Lung (tissue), 12 donors: ENCODE data around the gene GRIN3B. TPM values are rescaled to one million over a fixed set of nuclear protein-coding genes. Genes with fewer than 3 reads are reported as not detected.

ENCODE experiments used
- ATAC-seq: fragments of 200-7000 bp; cut with Tn5 transposase; one replicate; pipeline ENCODE4 v1.9.1; 2020; ENCODE audit warnings: moderate number of reproducible peaks; ENCODE audit not compliant: insufficient read depth, low FRiP score
- DNase-seq, 3 donors: peaks; one replicate each; pipeline ENCODE4 v3.0.0-alpha.2; 2013 to 2017
- H3K27ac ChIP-seq, 2 donors: one replicate each; pipeline ENCODE4 v1.5.1; 2013; ENCODE audit warnings: mild to moderate bottlenecking in 2 of 2, moderate library complexity in 2 of 2, control low read depth in 1 of 2, inconsistent platforms in 1 of 2, low read depth in 1 of 2, low read length in 1 of 2
- H3K27me3 ChIP-seq, 3 donors: one replicate each; pipeline ENCODE4 v1.5.1; 2013; ENCODE audit warnings: low read length in 2 of 3; ENCODE audit not compliant: control insufficient read depth in 3 of 3, insufficient read depth in 3 of 3
- H3K36me3 ChIP-seq, 4 donors: one replicate each; pipeline ENCODE4 v1.5.1; 2013; ENCODE audit warnings: low read length in 4 of 4, mild to moderate bottlenecking in 1 of 4, moderate library complexity in 1 of 4; ENCODE audit not compliant: control insufficient read depth in 4 of 4, insufficient read depth in 4 of 4
- H3K4me1 ChIP-seq, 5 donors: one replicate each; pipeline ENCODE4 v1.5.1; 2013; ENCODE audit warnings: low read length in 5 of 5, mild to moderate bottlenecking in 2 of 5, moderate library complexity in 1 of 5; ENCODE audit not compliant: control insufficient read depth in 5 of 5, insufficient read depth in 5 of 5
- H3K4me3 ChIP-seq: one replicate; pipeline ENCODE4 v1.5.1; 2013; ENCODE audit warnings: mild to moderate bottlenecking, control low read depth, moderate library complexity
- H3K9ac ChIP-seq, 2 donors: one replicate each; pipeline ENCODE4 v1.5.1; 2013; ENCODE audit warnings: low read length in 2 of 2, control low read depth in 1 of 2; ENCODE audit not compliant: insufficient read depth in 1 of 2
- H3K9me3 ChIP-seq, 4 donors: one replicate each; pipeline ENCODE4 v1.5.1; 2013; ENCODE audit warnings: low read length in 3 of 4, mild to moderate bottlenecking in 1 of 4, moderate library complexity in 1 of 4; ENCODE audit not compliant: control insufficient read depth in 4 of 4, insufficient read depth in 3 of 4
- WGBS, 2 donors: extraction: QIAGEN DNeasy Blood & Tissue Kit; methylation state at CpG; one replicate each; pipeline ENCODE4 v1.1.7; 2013; 5-methylcytosine and 5-hydroxymethylcytosine counted together
- polyA plus RNA-seq, 2 donors: library from polyadenylated mRNA; stranded (reverse); fragments of 200-250 nt; gene quantifications; one replicate each; pipeline ENCODE4 v1.2.1, GENCODE V29; 2013
- total RNA-seq, 2 donors: library from RNA; depleted of rRNA in 1 of 2; stranded (reverse); fragments of >200 nt in 1 of 2; gene quantifications; one replicate each; pipeline ENCODE4 v1.2.1, GENCODE V29; 2014 to 2021
- TF ChIP-seq, protein P1 (sequence below): IDR thresholded peaks from 2 replicates; pipeline ENCODE4 v1.5.1; 2012; ENCODE audit warnings: mild to moderate bottlenecking; ENCODE audit errors: control extremely low read depth, extremely low read depth
- donor health status: control.
- donor health status: control.
- donor health status: Bipolar disorder and iron deficiency.
- donor health status: healthy.
- donor health status: DM: yes; HTN: yes; CAD: no.

Gene GRIN3B
- total and polyA plus RNA-seq, 4 donors = 1.3 to 11.6 (median 2.4) TPM

DNA sequence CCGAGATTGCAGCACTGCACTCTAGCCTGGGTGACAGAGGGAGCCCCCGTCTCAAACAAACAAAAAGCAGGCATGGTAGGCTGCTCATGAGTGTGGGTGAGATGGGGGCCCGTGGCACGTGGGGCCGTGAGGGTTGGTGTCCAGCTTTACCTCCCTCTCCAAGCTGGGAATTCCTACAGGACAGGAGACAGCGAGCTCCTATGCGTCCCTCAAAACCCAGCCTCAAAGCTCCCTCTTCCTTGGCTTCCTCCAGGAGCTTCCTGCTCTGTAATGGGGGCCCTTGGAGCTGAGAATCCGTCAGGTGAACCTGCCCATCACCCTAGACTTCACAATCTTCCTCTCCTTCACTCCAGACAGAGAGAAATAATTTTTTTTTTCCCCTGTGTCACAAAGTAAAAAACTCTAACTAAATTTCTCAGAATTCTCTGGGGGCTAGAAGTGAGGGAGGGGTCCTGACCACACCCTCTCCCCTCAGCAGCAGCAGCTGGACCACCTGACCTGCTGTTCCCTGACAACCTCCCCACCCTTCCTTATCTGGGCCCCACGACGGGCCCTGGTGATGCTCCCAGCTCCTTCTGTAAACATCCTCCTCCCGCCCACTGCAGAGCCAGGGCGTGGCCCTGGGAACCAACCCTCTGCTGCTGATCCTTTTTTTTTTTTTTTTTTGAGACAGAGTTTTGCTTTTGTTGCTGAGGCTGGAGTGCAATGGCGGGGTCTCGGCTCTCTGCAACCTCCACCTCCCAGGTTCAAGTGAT is 38.2 kb upstream of the GRIN3B start:
- Histone ChIP-seq H3K36me3 (peaks cover 9 to 24% (median 19%) of the 10 kb centered on the region in 4 donors), H3K9me3 (peaks cover 0 to 2% (median under 1%) of the 10 kb centered on the region in 4 donors), H3K27ac (no peak overlapping the region), H3K4me1 (peaks cover 0 to 20% (median 6%) of the 10 kb centered on the region in 5 donors), H3K27me3 (no peaks in the 10 kb centered on the region), H3K9ac (peak overlapping the region in 1 of 2 donors; percentile 32), H3K4me3 (no peak overlapping the region)
- 62 to 79% methylated on average over 14 of the region's 14 CpGs for WGBS, 2 donors
- TF ChIP-seq, protein P1, sequence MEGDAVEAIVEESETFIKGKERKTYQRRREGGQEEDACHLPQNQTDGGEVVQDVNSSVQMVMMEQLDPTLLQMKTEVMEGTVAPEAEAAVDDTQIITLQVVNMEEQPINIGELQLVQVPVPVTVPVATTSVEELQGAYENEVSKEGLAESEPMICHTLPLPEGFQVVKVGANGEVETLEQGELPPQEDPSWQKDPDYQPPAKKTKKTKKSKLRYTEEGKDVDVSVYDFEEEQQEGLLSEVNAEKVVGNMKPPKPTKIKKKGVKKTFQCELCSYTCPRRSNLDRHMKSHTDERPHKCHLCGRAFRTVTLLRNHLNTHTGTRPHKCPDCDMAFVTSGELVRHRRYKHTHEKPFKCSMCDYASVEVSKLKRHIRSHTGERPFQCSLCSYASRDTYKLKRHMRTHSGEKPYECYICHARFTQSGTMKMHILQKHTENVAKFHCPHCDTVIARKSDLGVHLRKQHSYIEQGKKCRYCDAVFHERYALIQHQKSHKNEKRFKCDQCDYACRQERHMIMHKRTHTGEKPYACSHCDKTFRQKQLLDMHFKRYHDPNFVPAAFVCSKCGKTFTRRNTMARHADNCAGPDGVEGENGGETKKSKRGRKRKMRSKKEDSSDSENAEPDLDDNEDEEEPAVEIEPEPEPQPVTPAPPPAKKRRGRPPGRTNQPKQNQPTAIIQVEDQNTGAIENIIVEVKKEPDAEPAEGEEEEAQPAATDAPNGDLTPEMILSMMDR = no peak
- no peak for ATAC-seq
- DNase-seq = peak; percentile 46 to 71 (median 66)

DNA sequence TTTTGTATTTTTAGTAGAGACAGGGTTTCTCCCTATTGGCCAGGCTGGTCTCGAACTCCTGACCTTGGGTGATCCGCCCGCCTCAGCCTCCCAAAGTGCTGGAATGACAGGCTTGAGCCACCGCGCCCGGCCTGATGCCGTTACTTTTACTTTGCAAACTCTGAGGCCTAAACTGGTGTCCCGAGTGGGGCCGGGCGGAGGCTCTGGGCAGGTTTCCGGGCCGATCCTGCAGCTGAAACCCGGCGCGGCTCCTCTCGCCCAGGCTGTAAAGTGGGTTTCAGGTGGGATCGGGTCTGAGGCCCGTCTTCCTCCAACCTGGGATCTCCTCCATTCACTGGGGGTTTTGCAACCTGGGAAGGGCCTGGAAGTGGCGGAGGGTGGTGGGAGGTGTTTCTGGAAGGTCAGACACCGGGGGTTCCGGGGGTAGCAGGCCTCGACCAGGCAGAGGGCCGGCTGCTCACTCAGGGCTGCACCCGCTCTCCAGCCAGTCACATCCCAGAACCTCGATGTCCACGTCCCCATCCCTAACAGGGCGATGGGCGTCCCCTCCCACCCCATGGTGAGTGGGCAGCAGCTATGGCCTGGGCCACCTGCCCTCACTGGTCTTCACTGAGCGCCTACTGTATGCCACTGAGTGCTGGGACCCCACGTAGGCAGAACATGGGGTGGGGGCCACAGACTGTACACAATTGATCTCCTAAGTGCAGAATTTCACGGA is 37.4 kb upstream of the GRIN3B start:
- H3K27ac ChIP-seq = no peak overlapping the region

DNA sequence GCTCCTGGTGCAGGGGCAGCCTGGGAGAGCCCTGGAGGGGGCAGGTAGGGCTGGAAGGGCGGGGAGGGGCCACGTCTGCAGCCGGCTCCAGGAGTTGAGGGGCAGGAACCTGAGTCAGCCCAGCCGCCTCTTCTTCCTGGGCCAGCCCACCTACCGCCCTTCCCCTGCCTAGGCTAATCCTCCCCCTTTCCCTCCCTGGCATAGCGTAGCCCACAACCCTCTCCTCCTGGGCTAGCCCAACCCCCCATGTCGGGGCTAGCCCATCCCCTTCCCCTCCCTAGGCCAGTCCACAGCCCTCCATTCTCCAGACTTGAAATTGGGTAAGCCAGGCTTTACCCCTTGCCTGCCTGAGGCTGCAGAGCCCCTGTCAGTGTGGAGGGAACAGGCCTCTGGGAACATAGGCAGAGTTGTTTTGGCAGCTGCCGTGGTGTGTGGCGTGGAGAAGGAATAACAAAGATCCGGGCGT is 36.7 kb upstream of the GRIN3B start:
- 82 to 90% methylated on average over 9 to 11 of the region's 11 CpGs for WGBS, 2 donors
- H3K4me3 ChIP-seq = no peak overlapping the region
- H3K27ac ChIP-seq = no peak overlapping the region
- H3K4me1 ChIP-seq = peaks cover 0 to 20% (median 6%) of the 10 kb centered on the region in 5 donors
- peaks cover 9 to 32% (median 25%) of the 10 kb centered on the region in 4 donors for H3K36me3 ChIP-seq
- H3K9me3 ChIP-seq = peaks cover 0 to 2% (median under 1%) of the 10 kb centered on the region in 4 donors
- H3K9ac ChIP-seq = no peak overlapping the region
- peak in 1 of 3 donors; percentile 41 for DNase-seq
- H3K27me3 ChIP-seq = no peaks in the 10 kb centered on the region
- TF ChIP-seq, protein P1 = no peak
- ATAC-seq = no peak

More for the DNA sequence above, 37.4 kb upstream of the GRIN3B start:
- TF ChIP-seq, protein P1 = no peak
- ATAC-seq (no peak), DNase-seq (no peak)
- 88 to 90% methylated on average over 31 of the region's 31 CpGs for WGBS, 2 donors
- H3K36me3 ChIP-seq = peaks cover 9 to 29% (median 22%) of the 10 kb centered on the region in 4 donors
- no peaks in the 10 kb centered on the region for H3K27me3 ChIP-seq
- peaks cover 0 to 20% (median 6%) of the 10 kb centered on the region in 5 donors for H3K4me1 ChIP-seq
- H3K9ac ChIP-seq = no peak overlapping the region
- no peak overlapping the region for H3K4me3 ChIP-seq
- peaks cover 0 to 2% (median under 1%) of the 10 kb centered on the region in 4 donors for H3K9me3 ChIP-seq
